H1 (cell line): ENCODE results near the gene FBXL12. TPM values are rescaled to one million over a fixed set of nuclear protein-coding genes. Genes with fewer than 3 reads are reported as not detected.
A peak's percentile ranks its signal among the peaks of the same experiment; 100 is the strongest.

ENCODE experiments used
- CTCF ChIA-PET: fragments of 300-600 bp; sonication (Branson Sonifier 250); formaldehyde crosslinking; loops from one replicate; lab custom pipeline; 2021; ENCODE audit not compliant: partially characterized antibody; lab: Charles Lee
- POLR2A ChIA-PET: fragments of 300-600 bp; sonication (Branson Sonifier 250); formaldehyde crosslinking; loops from one replicate; lab custom pipeline; 2021; ENCODE audit warnings: inconsistent platforms; ENCODE audit not compliant: partially characterized antibody; lab: Charles Lee
- DNase-seq, 2 experiments: peaks; one replicate each; pipeline versions ENCODE4 v3.0.0 to v3.0.0-alpha.2; 2010 to 2022; ENCODE audit warnings: low spot score in 2 of 2, low read depth in 1 of 2, mixed read lengths in 1 of 2
- FAIRE-seq: peaks from 2 replicates; lab custom pipeline; 2011; peaks lifted over from hg19 to GRCh38; lab: Jason Lieb, UNC
- H2AFZ ChIP-seq: 2 replicates; pipeline ENCODE4 v1.8.1; 2012; ENCODE audit warnings: low read length, inconsistent platforms
- H2AK5ac ChIP-seq: 2 replicates; pipeline ENCODE4 v1.6.1; 2013; ENCODE audit warnings: low read depth, low read length
- H2BK120ac ChIP-seq: replicated peaks from 2 replicates; pipeline ENCODE3; 2013; ENCODE audit warnings: low read depth, low read length, inconsistent platforms
- H2BK12ac ChIP-seq: 2 replicates; pipeline ENCODE4 v1.6.1; 2013; ENCODE audit warnings: low read depth, low read length
- H2BK15ac ChIP-seq: 2 replicates; pipeline ENCODE4 v1.6.1; 2013; ENCODE audit warnings: low read length
- H2BK20ac ChIP-seq: 2 replicates; pipeline ENCODE4 v1.6.1; 2013; ENCODE audit warnings: low read length
- H2BK5ac ChIP-seq: 2 replicates; pipeline ENCODE4 v1.6.1; 2013; ENCODE audit warnings: low read depth, low read length
- H3K14ac ChIP-seq: 2 replicates; pipeline ENCODE4 v1.6.1; 2013; ENCODE audit warnings: inconsistent platforms; ENCODE audit not compliant: insufficient read length
- H3K18ac ChIP-seq: 2 replicates; pipeline ENCODE4 v1.6.1; 2013; ENCODE audit warnings: low read length; ENCODE audit errors: extremely low read depth
- H3K23ac ChIP-seq: 2 replicates; pipeline ENCODE4 v1.6.1; 2013; ENCODE audit warnings: inconsistent platforms; ENCODE audit not compliant: insufficient read length
- H3K23me2 ChIP-seq: 2 replicates; pipeline ENCODE4 v1.6.1; 2013; ENCODE audit warnings: low read depth, low read length
- H3K27ac ChIP-seq: 2 replicates; pipeline ENCODE4 v1.6.1; 2011; ENCODE audit warnings: low read depth, low read length, inconsistent platforms
- H3K27me3 ChIP-seq, 4 experiments: replicated peaks in 1 of 4; 1 replicate in 1 of 4; 2 replicates in 3 of 4; pipeline versions ENCODE4 v1.6.1 to v1.8.1; 2011 to 2013; ENCODE audit warnings: low read length in 3 of 4, mild to moderate bottlenecking in 3 of 4, inconsistent platforms in 2 of 4, mixed read lengths in 2 of 4, moderate library complexity in 1 of 4; ENCODE audit not compliant: control insufficient read depth in 3 of 4, insufficient read depth in 3 of 4; ENCODE audit errors: extremely low read depth in 1 of 4
- H3K36me3 ChIP-seq, 4 experiments: 2 replicates each; pipeline versions ENCODE4 v1.6.1 to v1.8.1; 2011 to 2013; ENCODE audit warnings: mild to moderate bottlenecking in 4 of 4, low read length in 3 of 4, moderate library complexity in 2 of 4, control low read depth in 1 of 4, inconsistent platforms in 1 of 4; ENCODE audit not compliant: insufficient read depth in 4 of 4, control insufficient read depth in 2 of 4
- H3K4ac ChIP-seq: replicated peaks from 2 replicates; pipeline ENCODE3; 2013; ENCODE audit warnings: low read length, low read depth, mixed read lengths, inconsistent platforms; ENCODE audit not compliant: insufficient read length
- H3K4me1 ChIP-seq, 4 experiments: replicated peaks in 1 of 4; 1 replicate in 1 of 4; 2 replicates in 3 of 4; pipeline versions ENCODE4 v1.6.1 to v1.8.1; 2011 to 2013; ENCODE audit warnings: low read length in 3 of 4, inconsistent platforms in 2 of 4, mixed read lengths in 1 of 4; ENCODE audit not compliant: insufficient read depth in 4 of 4, control insufficient read depth in 3 of 4
- H3K4me2 ChIP-seq, 2 experiments: 2 replicates each; pipeline versions ENCODE4 v1.6.1 to v1.8.1; 2011 to 2013; ENCODE audit warnings: low read depth in 2 of 2, low read length in 2 of 2, control low read depth in 1 of 2, inconsistent platforms in 1 of 2, mild to moderate bottlenecking in 1 of 2; ENCODE audit not compliant: insufficient read depth in 1 of 2
- H3K4me3 ChIP-seq, 4 experiments: fragments of 200-600, 300-600 bp in 1 of 4; sonication (generic), shearing (Covaris generic), sonication (Bioruptor Twin) in 1 of 4; 2 replicates each; pipeline versions ENCODE4 v1.5.1 to v1.8.1; 2011 to 2016; ENCODE audit warnings: low read length in 4 of 4, low read depth in 3 of 4, control low read depth in 2 of 4, inconsistent platforms in 2 of 4, mild to moderate bottlenecking in 2 of 4, mixed read lengths in 1 of 4, moderate library complexity in 1 of 4; ENCODE audit not compliant: insufficient read depth in 2 of 4; ENCODE audit errors: extremely low read depth in 1 of 4
- H3K56ac ChIP-seq: replicated peaks from 2 replicates; pipeline ENCODE3; 2013; ENCODE audit warnings: low read depth, mild to moderate bottlenecking, mixed read lengths, low read length, inconsistent platforms; ENCODE audit not compliant: insufficient read length
- H3K79me1 ChIP-seq: 2 replicates; pipeline ENCODE4 v1.6.1; 2013; ENCODE audit warnings: low read depth, low read length, control low read depth
- H3K79me2 ChIP-seq, 2 experiments: 2 replicates each; pipeline versions ENCODE4 v1.6.1 to v1.8.1; 2012 to 2013; ENCODE audit warnings: low read length in 2 of 2, mild to moderate bottlenecking in 2 of 2, inconsistent platforms in 1 of 2; ENCODE audit not compliant: insufficient read depth in 2 of 2, control insufficient read depth in 1 of 2
- H3K9ac ChIP-seq, 4 experiments: replicated peaks in 1 of 4; 1 replicate in 1 of 4; 2 replicates in 3 of 4; pipeline versions ENCODE4 v1.6.1 to v1.8.1; 2011 to 2013; ENCODE audit warnings: low read depth in 3 of 4, low read length in 3 of 4, control low read depth in 2 of 4, mild to moderate bottlenecking in 2 of 4, moderate library complexity in 2 of 4, inconsistent platforms in 1 of 4; ENCODE audit errors: extremely low read depth in 1 of 4
- H3K9me3 ChIP-seq, 2 experiments: 2 replicates each; pipeline versions ENCODE4 v1.6.1 to v1.8.1; 2012 to 2013; ENCODE audit warnings: mild to moderate bottlenecking in 2 of 2, moderate library complexity in 2 of 2, control low read depth in 1 of 2, inconsistent platforms in 1 of 2, low read depth in 1 of 2, low read length in 1 of 2, mixed read lengths in 1 of 2; ENCODE audit not compliant: insufficient read depth in 2 of 2
- H4K20me1 ChIP-seq, 2 experiments: replicated peaks in 1 of 2; 2 replicates each; pipeline versions ENCODE3 to v1.8.1; 2011 to 2013; ENCODE audit warnings: inconsistent platforms in 2 of 2, low read length in 2 of 2, mild to moderate bottlenecking in 1 of 2; ENCODE audit not compliant: insufficient read depth in 2 of 2, control insufficient read depth in 1 of 2
- H4K5ac ChIP-seq: 2 replicates; pipeline ENCODE4 v1.6.1; 2013; ENCODE audit warnings: low read length, low read depth, mixed read lengths, inconsistent platforms; ENCODE audit not compliant: insufficient read length
- H4K8ac ChIP-seq: 2 replicates; pipeline ENCODE4 v1.8.0; 2013; ENCODE audit warnings: mild to moderate bottlenecking, moderate library complexity, low read length, inconsistent platforms; ENCODE audit not compliant: insufficient read depth; ENCODE audit errors: extremely low read depth
- H4K91ac ChIP-seq: replicated peaks from 2 replicates; pipeline ENCODE3; 2013; ENCODE audit warnings: low read length, mixed read lengths, inconsistent platforms; ENCODE audit not compliant: insufficient read length
- ATF3 ChIP-seq: IDR thresholded peaks from 2 replicates; pipeline ENCODE4 v1.6.1; 2011; ENCODE audit warnings: low read depth, mild to moderate bottlenecking, low read length; ENCODE audit not compliant: insufficient read depth
- BCL11A ChIP-seq, 2 experiments: IDR thresholded peaks; one replicate each; pipeline ENCODE4 v1.6.1; 2011; ENCODE audit warnings: low read depth in 2 of 2, low read length in 2 of 2, mild to moderate bottlenecking in 2 of 2
- CEBPB ChIP-seq: IDR thresholded peaks from 2 replicates; pipeline ENCODE4 v1.6.1; 2012; ENCODE audit warnings: low read depth, low read length
- JUND ChIP-seq: IDR thresholded peaks from 2 replicates; pipeline ENCODE4 v1.6.1; 2011; ENCODE audit warnings: mild to moderate bottlenecking, improper control_type of control experiment, low read length
- POU5F1 ChIP-seq: IDR thresholded peaks from 2 replicates; pipeline ENCODE4 v1.6.1; 2011; ENCODE audit warnings: low read depth, mild to moderate bottlenecking, low read length, moderate library complexity
- RNF2 ChIP-seq: fragments of 200-900, 300-1000 bp; sonication (generic); IDR thresholded peaks from 2 replicates; pipeline ENCODE4 v1.7.1; 2016; ENCODE audit warnings: borderline replicate concordance, low read depth, mild to moderate bottlenecking, antibody characterized with exemption, low read length; ENCODE audit not compliant: poor library complexity, severe bottlenecking; ENCODE audit errors: missing control alignments
- SRF ChIP-seq: IDR thresholded peaks from 2 replicates; pipeline ENCODE4 v1.6.1; 2011; ENCODE audit warnings: mild to moderate bottlenecking, low read depth, low read length, moderate library complexity
- USF2 ChIP-seq: IDR thresholded peaks from 2 replicates; pipeline ENCODE4 v1.6.1; 2011; ENCODE audit warnings: low read length, improper control_type of control experiment
- WGBS, 2 experiments: shearing (Covaris generic) in 1 of 2; methylation state at CpG; one replicate each; pipeline versions ENCODE4 v1.1.6 to v1.1.7; 2013 to 2015; ENCODE audit warnings: low lambda C conversion rate in 2 of 2, mixed read lengths in 2 of 2, inconsistent platforms in 1 of 2, low coverage in 1 of 2, missing lambda C conversion rate in 1 of 2; ENCODE audit not compliant: insufficient replicate concordance in 2 of 2, insufficient coverage in 1 of 2, insufficient read length in 1 of 2; ENCODE audit errors: extremely low coverage in 1 of 2, missing lambda C conversion rate in 1 of 2; 5-methylcytosine and 5-hydroxymethylcytosine counted together
- polyA plus RNA-seq, 7 experiments: library from polyadenylated mRNA; depleted of rRNA in 3 of 7; stranded (reverse) in 5 of 7; unstranded in 2 of 7; fragments of >200 nt in 5 of 7; fragments of 200-250 nt in 2 of 7; gene quantifications; 1 replicate in 5 of 7; 2 replicates in 1 of 7; 4 replicates in 1 of 7; pipeline versions ENCODE4 v1.2.1 to v1.2.3, GENCODE V29; 2011 to 2013; ENCODE audit warnings: missing spikeins in 2 of 7, mixed read lengths in 2 of 7
- total RNA-seq: library from RNA; stranded (reverse); fragmentation: NEBNext Ultra II Directional; extraction: Animal tissue kit (Norgen Biotek cat#: 25700); gene quantifications from 2 replicates; pipeline ENCODE4 v1.2.1, GENCODE V29; 2021

The FBXL12 gene
- total and polyA plus RNA-seq, 2 of the 8 experiments (the other 6 are each of a cell fraction or from before 2014, with no cell fraction given), result 24.6 to 62.3 TPM

- Histone ChIP-seq H3K56ac (no peak overlapping the region), H4K91ac (peak overlapping the region; percentile 85), H3K23me2 (no peaks in the 10 kb centered on the region), H3K18ac (peak overlapping the region; percentile 83), H3K14ac (no peak overlapping the region), H2BK5ac (0 out of 2 replicates have a peak overlapping the region, but pooled peaks have one; percentile 83), H2BK12ac (0 out of 2 replicates have a peak overlapping the region, but pooled peaks have one; percentile 84), H3K4ac (peak overlapping the region; percentile 69), H4K5ac (no peak overlapping the region), H3K4me1 (peaks cover 0 to 15% (median 1%) of the 10 kb centered on the region in 4 experiments; a peak in 6 of 7 replicates), H3K4me3 (peak overlapping the region; percentile 54 to 92 (median 56); a peak in 6 of 8 replicates), H2BK15ac (peak overlapping the region; percentile 46; the same call in 1 of the 2 replicates), H3K9me3 (no peaks in the 10 kb centered on the region), H2BK120ac (peak overlapping the region; percentile 55), H3K79me1 (no peaks in the 10 kb centered on the region), H3K27me3 (no peaks in the 10 kb centered on the region), H3K9ac (no peak overlapping the region), H2BK20ac (peak overlapping the region; percentile 0; the same call in 1 of the 2 replicates), H3K36me3 (no peaks in the 10 kb centered on the region), H4K8ac (peak overlapping the region; percentile 77), H3K27ac (peak overlapping the region; percentile 94; the same call in 1 of the 2 replicates), H2AFZ (no peak overlapping the region), H4K20me1 (no peaks in the 10 kb centered on the region), H3K4me2 (peak overlapping the region; percentile 62 to 77), H3K79me2 (peaks cover 0 to 9% of the 10 kb centered on the region in 2 experiments; a peak in 3 of 4 replicates), H3K23ac (no peak overlapping the region), H2AK5ac (peak overlapping the region; percentile 76; the same call in 1 of the 2 replicates)
- CTCF ChIA-PET, result no interaction called here
- FAIRE-seq, result no peak
- TF ChIP-seq JUND (no peak), RNF2 (no peak), SRF (no peak), ATF3 (no peak), POU5F1 (no peak), CEBPB (peak; percentile 59; the same call in 1 of the 2 replicates), BCL11A (IDR thresholded peaks at IDR 0.05; ENCODE audit: low read depth in 2 of 2, low read length in 2 of 2) (no peak), USF2 (no peak)
- no peak for DNase-seq
- 51% methylated on average over 9 of the region's 9 CpGs; no CpG with 5 or more reads in 1 of the 2 experiments for WGBS, 2 experiments
- POLR2A ChIA-PET, result interaction anchor here (1.0 kb wide), 1 partner anchor 164 kb away, joined by 4 read pairs; no protein-coding TSS in a partner anchor
Measured at GRCh38 chr19:9786342-9786741, 32.5 kb downstream of the FBXL12 start.
